GM19467 (cell line): Measurements from ENCODE around the gene LSM3.

Experiments used
- ATAC-seq: cut with Tn5 transposase; IDR thresholded peaks from one replicate; pipeline ENCODE4 v1.9.1; 2021; ENCODE audit warnings: mild to moderate bottlenecking, moderate library complexity; ENCODE audit not compliant: unreplicated experiment

Gene LSM3

DNA sequence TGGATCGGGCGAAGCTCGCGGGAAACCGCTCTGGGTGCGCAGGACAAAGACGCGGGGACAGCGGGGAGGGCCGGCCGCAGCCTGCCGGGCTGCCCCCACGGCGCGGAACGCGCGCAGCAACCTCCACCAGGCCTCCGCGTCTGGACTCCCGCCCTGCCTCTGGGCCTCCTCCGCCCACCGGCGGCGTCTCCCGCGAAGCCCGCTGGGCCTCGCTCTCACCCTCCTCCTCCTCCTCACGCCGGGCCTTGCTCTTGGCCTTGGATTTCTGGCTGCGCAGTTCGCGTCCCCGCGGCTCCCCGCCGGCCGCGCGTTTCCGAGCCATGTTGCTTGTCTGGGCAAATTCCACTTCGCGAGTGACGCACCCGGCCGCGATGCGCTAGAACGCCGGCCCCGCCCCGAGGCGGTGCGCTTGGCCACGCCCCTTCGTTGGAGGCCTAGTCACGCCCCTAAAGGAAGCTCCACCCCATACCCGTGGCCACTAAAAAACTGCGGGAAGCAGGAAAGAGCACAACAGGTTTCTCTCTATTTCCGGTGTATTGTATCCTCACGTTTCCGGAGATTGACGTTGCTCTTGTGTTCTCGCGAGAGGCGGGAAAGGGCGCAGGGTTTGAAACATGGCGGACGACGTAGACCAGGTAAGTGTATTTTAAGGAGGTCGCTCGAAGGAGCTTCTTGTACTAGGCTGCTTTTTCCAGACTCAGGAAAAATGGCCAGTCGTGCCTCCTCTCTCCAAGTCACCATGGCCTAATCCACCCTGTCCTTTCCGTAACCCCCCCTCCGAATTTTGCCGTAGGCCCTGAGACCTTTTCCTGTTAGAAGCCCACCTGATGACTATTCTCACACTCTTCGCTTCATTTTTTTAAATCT, at the start of gene LSM3, which contains the start of gene XPC:
Gene LSM3 (plus strand): TSS at position 571 of the 867 bp plus-strand sequence. CDS start 44 bp downstream, at position 615.
Gene XPC (minus strand): TSS at position 355 of the 867 bp plus-strand sequence. CDS start 33 bp downstream, at position 322.
- ATAC-seq: peak; percentile 90

DNA sequence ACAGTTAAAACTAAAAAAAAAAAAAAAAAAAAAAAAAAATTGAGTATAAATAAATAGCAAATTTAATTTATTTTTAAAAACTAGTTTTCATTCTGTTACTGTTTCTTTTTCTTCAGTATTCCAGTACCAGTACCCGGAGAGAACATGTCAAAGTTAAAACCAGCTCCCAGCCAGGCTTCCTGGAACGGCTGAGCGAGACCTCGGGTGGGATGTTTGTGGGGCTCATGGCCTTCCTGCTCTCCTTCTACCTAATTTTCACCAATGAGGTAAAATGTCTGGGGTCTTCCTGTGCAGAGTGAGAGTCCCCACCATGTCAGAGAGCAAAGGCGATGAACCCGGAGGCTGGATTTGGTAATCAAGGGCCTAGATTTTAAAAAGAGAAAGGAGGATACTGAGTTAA, 49.3 kb upstream of the LSM3 start:
- ATAC-seq: no peak

DNA sequence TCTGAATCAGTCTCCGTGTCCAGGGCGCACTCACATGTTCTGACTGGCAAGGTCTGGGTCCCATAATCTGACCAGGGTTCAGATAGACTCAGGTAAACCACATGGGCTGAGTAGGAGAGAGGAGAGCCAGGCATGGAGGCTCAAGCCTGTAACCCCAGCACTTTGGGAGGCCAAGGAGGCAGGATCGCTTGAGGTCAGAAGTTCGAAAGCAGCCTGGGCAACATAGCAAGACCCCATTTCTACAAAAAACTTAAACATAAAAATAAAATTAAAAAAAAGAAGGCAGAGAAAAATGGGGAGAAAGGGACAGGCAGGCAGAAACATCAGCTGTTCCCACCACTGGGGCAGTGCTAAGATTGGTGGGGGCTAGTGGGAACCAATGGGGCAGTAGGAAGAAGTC, 48.4 kb upstream of the LSM3 start:
- no peak for ATAC-seq

DNA sequence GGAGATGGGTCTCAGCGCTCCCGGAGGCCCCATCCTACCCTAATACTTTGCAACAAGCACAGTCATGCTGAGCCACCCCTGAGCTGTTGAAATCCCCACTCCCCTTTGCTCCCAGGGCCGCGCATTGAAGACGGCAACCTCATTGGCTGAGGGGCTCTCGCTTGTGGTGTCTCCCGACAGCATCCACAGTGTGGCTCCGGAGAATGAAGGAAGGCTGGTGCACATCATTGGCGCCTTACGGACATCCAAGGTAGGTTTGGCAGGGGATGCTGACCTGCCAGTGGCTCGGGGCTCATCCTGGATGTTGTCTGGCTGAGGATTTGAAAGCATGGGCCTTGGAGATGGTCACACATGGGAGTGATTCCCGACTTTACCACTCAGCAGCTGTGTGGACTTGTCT, 47.9 kb upstream of the LSM3 start:
- no peak for ATAC-seq

DNA sequence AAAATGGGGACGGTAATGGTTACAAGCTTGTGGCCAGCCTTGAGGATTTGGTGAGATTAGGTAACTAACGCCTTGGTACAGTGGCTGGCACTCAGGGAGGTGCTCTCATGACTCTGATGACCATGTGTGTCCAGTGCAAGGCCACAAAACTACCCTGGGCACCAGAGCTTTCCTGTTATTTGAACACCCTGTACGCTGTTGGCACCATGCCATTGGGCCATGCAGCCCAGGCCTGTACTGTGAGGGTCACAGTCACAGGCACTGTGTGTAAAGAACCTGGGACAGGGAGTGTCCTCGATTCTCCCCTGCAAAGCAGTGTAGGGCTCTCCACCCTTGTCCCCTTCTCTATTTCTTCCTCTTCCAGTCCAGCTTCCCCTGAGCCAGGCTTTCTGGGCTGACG, 47.5 kb upstream of the LSM3 start:
- no peak for ATAC-seq

DNA sequence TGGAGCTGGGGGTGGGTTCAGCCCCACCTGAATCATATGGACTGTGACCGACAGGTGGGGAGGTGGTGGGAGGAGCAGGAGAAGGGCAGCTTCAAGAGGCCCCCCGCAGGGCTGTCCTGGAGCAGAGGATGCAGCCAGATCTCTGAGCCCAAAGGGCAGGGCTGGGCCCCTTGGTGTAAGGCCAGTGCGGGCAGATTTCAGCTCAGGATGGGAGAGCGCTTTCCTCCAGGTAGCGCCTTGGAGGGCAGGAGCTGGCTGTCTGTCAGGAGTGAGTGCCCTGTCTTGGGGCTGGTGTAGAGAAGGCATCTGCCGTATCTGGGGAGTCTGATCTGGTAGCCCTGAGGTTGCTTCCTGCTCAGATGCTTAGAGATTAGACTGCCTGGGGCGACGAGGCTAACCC, 46.5 kb upstream of the LSM3 start:
- no peak for ATAC-seq

DNA sequence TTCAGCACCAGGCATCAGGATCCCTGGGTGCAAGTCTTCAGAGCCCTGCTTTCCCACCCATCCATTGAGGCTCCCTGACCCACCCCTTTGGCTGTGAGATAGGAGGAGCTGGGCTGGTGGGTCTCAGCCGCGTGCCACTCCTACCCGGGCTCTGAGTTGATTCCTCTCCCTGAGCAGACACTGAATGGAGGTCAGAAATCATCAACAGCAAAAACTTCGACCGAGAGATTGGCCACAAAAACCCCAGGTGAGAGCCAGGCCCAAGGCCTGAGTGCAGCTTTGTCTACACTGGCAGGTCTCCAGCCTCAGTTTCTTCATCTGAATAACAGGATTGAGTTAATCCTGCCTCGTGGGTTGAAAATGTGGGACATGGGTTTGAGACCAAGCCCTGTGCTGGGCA, 45.9 kb upstream of the LSM3 start:
- no peak for ATAC-seq

DNA sequence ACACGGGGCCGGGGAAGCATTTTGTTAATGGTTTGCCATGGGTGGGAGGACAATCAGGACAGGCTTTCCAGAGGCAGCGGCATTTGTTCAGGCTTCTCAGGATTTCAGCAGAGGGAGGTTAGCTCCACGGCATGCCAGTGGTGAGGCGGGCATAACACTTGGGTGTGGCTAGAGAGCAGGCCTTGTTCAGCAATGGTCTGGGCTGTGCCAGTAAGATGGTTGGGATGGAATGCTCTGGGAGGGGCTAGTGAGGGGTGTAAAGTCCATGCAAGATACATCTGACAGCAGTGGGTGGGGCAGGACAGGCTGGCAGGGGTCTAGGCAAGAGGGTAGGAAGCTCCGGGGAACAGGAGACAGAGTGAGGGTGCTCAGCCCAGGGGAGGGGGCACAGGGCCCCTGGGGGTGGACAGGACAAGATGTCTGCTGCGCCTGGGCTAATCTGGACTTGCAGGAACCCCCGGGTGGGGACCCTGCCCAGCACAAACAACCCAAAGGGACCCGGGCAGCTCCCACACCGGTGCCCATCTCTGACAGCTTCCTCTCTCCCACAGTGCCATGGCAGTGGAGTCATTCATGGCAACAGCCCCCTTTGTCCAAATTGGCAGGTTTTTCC, 45.3 kb upstream of the LSM3 start:
- ATAC-seq: no peak

DNA sequence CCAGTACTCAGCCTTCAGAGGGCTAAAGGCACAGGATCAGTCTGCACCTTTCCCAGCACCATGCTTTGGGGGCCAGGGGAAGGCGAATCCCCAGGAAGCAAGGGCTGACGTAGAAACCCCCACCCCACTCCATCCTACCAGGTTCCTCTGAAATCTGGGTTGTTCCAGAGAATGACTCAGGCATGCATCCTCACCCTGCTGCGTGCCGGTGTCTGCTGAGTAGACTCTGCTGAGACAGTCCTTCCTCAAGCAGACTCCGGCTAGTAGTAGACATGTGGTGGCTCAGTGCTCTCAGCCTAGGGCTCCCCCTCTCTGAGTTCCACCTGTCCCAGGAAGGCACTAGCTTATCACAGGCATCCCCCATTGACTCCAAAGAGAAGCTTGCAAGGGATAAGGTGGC, 44.7 kb upstream of the LSM3 start:
- ATAC-seq: no peak

DNA sequence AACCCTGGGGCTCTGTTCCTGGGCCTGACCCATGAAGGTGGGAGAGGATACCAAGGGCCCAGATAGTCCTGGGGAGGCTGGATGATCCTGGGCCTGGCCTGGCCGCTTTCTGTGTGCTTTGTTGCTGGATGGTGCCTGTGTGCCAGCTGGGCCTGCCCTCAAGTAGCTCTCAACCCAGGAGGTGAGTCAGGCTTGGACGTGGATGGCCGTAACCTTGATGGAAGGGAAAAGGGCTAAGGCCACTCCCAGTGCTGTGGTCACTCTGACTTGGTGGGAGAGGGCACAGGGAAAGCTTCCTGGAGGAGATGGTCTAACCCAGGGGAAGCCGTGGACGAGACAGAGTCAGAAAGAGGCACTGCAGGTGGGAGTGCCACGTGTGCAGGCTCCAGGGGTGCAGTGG, 44.3 kb upstream of the LSM3 start:
- no peak for ATAC-seq

DNA sequence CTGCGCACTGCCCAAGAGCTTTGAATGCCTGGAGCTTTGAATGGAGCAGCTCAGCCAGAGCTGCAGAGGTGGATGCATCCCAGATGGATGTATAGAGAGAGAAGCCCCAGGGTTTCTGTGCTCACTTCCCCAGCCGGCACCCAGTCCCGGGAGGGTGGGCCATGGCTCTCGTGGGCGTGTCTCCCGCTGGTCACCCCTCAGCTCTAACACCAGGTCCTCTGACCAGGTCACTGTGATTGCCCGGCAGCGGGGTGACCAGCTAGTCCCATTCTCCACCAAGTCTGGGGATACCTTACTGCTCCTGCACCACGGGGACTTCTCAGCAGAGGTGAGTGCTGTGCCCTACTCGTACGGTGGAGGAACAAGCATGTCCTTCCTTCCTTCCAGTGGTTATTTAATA, 43.0 kb upstream of the LSM3 start:
- no peak for ATAC-seq

DNA sequence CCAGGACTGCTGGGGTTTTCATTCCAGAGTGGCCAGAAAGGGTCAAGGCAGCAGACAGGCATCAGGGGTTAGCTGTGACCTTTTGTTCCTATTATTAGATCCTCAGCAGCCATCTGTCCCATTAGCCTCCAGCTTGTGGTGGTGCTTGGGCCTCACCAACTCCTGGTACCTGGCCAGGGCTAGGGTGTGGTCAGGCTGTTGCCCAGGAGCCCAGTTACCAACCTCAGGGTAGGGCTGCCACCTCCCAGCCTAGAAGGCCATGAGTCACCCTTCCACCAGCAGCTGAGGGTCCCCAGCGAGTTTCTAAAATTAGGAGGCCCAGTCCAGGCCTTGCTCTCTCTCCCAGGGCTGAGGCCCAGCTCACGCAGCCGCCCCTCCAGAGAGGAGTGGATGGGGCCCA, 41.6 kb upstream of the LSM3 start:
- ATAC-seq: no peak

DNA sequence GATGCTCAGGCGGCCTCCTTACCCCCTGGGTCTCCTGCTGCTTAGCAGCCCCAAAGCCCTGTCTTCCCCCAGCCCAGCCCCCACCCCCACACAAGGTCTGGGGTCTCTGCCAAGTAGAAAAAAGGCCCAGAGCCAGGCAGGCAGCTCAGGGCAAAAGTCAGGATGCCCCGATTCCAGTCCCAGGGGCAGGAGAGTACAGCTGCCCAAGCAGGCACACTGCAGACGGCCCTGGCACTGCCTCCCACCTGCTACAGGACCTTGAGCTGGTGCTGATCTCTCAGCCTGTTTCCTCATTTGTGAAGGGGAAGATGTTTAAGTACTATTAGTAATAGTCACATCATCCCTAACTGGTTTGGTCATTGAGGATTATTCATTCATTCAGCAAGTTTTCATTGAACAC, 41.2 kb upstream of the LSM3 start:
- no peak for ATAC-seq

DNA sequence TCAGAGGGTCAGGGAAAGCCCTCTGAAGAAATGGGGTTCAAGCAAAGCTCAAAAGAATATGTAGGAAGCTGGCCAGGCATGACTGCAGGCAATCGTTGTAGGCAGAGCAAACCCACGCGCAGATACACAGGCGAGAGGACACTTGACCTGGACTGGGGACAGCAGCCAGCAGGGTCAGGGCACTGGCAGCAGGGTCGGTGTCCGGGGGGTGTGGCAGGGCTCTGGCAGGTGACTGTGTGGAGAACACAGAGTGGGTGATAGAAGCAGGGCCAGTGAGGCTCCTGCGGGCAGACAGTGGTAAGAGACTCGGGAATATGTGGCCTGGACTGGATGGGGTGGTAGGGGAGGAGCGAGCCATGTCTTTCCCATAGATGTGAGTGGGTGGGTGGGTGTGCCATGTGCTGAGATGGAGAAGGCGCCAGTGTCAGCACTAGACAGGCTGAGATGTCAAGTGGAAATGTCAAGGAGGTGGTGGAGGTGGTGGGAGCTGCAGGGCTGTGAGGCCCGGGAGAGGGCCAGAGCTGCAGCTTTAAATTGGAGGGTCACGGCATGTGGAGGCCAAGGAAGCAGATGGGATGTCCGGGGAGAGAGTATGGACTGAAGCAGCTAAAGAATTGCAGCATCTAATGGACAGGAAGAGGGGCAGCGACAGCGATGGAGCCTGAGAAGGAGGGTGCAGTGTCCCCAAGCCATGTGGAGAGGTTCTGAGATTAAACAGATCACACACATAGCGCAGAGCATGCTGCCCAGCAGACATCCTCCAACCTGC, 40.3 kb upstream of the LSM3 start:
- ATAC-seq: no peak

DNA sequence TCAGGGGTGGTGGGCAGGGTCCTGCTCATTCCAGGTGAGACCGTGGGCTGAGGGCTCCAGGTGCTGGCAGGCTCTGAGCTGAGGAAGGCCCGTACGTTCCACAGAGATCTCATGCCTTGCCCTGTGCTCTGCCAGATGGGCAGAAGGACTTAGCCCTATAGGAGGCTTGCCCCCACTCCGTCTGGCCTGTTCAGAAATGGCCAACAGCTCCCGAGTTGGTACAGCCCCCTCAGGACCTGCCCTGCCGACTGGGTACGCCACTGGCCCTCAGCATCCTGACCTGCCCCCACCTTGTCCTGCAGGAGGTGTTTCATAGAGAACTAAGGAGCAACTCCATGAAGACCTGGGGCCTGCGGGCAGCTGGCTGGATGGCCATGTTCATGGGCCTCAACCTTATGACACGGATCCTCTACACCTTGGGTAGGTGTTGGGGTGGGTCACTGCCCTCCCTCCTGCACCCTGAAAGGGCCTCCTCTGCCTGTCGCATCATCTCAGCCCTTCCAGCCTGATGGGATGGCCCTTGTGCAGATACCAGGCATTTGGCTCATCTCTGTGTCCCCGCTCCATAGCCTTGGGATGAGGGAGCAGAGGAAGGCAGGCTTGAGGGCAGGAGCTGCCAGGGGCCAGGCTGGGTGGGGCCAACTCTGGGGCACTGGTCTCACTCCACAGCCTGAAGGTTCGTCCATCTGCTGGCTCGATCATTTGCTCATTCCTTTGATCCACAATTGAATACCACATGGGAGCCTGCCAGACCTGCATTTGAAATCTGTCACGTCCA, 39.5 kb upstream of the LSM3 start:
- ATAC-seq: no peak

DNA sequence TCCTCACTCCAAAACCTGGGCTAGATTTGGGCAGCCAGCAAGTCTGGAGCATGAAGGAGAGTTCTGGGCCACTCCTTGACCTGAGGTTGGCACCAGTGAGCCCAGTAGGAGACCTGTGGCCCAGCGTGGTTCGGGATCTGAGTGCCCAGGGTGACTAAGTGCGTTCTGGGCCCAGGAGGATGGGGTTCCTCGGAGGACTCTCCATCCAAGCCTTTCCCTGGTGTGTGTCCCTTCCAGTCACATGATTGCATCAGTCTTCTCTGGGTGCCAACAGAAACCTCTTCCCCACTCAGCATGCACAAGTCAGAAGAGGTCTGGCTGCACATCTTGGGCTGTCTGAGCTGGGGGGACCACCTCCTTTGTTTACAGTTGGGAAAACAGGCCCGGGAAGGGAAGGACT, 38.8 kb upstream of the LSM3 start:
- ATAC-seq: no peak

DNA sequence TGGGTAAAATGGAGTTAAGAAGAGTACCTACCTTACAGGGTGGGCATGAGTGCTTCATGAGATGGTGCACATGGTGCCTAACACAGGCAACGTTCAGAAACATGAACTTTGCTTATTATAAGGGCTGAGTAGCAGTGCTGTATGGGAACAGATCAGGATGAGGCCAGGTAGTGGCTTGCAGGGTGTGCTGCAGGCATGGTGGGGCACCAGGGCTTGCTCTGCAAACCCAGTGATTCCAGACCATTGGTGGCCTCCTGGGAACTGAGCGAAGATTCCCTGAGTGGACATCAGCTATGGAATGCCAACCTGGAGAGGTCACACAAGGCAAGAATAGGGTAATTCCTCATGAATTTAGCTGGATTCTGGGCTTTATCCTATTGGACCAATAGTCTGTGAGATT, 37.9 kb upstream of the LSM3 start:
- no peak for ATAC-seq

DNA sequence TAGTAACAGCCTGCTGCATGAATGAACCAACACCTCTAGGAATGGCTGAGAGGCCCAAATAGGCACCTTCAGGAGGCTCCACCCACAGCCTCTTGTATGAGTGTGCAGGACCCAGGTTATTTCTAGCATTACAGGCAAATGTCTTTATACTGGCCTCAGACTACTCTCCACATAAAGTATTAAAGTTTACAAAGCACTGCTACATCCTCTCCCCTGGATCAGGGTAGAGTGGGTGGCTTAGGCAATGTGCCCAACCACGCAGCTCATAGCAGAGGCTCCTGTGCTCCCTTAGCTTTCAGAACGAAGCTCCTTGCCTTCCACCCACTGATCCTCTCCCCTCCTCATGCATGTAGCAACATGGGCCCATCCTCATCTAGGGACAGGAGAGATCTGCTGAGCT, 37.5 kb upstream of the LSM3 start:
- no peak for ATAC-seq

DNA sequence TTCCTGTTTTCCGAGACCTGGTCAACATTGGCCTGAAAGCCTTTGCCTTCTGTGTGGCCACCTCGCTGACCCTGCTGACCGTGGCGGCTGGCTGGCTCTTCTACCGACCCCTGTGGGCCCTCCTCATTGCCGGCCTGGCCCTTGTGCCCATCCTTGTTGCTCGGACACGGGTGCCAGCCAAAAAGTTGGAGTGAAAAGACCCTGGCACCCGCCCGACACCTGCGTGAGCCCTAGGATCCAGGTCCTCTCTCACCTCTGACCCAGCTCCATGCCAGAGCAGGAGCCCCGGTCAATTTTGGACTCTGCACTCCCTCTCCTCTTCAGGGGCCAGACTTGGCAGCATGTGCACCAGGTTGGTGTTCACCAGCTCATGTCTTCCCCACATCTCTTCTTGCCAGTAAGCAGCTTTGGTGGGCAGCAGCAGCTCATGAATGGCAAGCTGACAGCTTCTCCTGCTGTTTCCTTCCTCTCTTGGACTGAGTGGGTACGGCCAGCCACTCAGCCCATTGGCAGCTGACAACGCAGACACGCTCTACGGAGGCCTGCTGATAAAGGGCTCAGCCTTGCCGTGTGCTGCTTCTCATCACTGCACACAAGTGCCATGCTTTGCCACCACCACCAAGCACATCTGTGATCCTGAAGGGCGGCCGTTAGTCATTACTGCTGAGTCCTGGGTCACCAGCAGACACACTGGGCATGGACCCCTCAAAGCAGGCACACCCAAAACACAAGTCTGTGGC, 36.8 kb upstream of the LSM3 start:
- ATAC-seq: no peak

DNA sequence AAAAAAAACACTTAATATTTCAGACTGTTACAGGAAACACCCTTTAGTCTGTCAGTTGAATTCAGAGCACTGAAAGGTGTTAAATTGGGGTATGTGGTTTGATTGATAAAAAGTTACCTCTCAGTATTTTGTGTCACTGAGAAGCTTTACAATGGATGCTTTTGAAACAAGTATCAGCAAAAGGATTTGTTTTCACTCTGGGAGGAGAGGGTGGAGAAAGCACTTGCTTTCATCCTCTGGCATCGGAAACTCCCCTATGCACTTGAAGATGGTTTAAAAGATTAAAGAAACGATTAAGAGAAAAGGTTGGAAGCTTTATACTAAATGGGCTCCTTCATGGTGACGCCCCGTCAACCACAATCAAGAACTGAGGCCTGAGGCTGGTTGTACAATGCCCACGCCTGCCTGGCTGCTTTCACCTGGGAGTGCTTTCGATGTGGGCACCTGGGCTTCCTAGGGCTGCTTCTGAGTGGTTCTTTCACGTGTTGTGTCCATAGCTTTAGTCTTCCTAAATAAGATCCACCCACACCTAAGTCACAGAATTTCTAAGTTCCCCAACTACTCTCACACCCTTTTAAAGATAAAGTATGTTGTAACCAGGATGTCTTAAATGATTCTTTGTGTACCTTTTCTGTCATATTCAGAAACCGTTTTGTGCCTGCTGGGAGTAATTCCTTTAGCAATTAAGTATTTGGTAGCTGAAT, 35.9 kb upstream of the LSM3 start:
- ATAC-seq: no peak
